ENCODE measurements around the gene SDC4.

Gene SDC4

GRCh38 chr20:45293041-45294002, 54.9 kb downstream of the SDC4 start:
- DNase-seq, result peak; percentile 53 to 78 (median 67)

- no peak for DNase-seq
Measured at GRCh38 chr20:45292343-45292742, 55.9 kb downstream of the SDC4 start.

DNA sequence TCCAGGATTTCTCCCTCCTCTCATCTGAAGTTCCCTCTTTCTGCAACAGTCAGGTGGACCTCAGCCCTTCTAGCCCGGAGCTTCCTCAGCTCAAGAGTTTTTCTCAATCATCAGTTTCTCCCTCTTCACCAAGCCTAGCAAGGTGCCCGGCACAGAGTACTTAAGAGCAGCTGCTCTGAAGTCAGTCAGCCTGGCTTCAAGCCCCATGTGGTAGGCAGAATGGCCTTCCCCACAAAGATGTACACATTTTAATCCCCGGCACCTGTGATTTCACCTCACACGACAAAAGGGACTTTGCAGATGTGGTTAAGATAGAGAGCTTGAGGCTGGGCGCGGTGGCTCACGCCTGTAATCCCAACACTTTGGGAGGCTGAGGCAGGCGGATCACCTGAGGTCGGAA, 56.7 kb downstream of the SDC4 start:
- DNase-seq, result no peak

DNA sequence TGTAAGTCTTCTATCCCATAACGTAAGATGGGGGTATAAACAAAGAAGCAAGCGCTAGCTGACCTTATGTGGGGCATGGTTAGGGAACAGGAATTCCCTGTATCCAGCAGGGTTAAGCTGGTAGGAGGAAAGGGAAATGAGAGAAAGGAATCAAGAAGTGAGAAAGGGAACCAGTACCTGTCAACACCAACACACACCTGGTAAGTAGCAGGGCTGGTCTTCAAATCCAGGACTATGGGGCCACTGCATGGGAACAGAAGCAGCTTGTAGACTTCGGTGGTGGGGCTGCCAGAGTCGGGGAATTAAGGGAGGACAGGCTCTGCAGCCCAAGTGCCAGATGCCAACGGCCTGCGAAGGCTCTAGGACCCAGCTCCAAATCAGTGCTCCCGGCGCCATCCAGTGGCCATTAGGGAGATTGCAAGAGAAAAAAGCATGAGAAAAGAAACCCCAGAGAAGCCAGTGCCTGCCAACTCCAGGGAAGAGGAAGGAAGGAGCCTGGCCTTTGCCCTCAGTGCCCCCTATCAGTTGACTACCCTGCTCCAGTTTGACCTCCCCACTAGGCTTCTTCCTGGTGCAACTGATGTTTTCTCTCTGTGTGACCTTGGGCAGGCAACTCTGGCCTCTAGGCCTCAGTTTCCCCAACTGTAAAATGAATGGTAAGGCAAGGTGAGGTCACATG, 57.4 kb downstream of the SDC4 start:
- peak; percentile 14 to 34 (median 22) for DNase-seq

GRCh38 chr20:45289942-45290676, 58.1 kb downstream of the SDC4 start:
- no peak for DNase-seq

GRCh38 chr20:45288860-45289259, 59.4 kb downstream of the SDC4 start:
- no peak for DNase-seq

DNA sequence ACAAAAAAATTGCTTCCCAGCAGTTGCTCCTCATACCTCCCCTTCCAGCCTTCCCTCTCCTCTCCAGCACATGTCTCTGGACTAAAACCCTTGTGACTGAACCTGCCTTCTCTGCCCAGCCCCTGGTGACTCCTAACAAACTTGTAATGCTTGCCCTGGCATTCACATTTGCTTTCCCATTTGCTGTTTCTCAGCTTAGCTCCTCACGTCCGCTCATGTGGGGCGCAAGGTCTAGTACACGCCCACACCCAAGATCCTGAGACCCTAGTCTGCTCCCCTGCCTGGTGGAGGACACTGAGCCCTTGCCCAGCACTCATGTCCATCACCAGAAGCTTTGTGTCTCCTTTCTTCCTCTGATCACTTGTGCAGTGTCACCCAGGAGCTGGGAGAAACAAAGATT, 59.8 kb downstream of the SDC4 start:
- no peak for DNase-seq

- DNase-seq, result no peak
Measured at GRCh38 chr20:45283551-45284057, 64.6 kb downstream of the SDC4 start.

- no peak for DNase-seq
Measured at GRCh38 chr20:45282700-45283550, 65.3 kb downstream of the SDC4 start.

DNA sequence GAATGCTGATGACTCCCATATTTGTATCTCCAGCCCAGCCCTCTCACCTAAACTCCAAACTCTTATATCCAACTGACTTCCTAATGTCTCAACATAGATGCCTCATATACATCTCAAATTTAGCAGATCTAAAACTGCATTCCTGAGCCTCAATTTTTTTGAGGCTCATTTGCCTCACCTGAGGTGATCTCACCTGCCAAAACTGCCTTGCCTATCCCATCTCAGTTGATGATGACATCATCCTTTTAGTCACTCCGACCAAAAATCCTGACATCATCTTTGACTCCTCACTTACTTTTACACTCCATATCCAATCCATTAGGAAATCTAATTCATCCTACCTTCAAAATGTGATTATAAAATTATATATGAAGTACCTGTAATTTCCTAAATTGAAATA, 68.2 kb downstream of the SDC4 start:
- DNase-seq, result no peak

- no peak for DNase-seq
Measured at GRCh38 chr20:45275338-45275737, 72.9 kb downstream of the SDC4 start.

All from activated CD4-positive, CD25-positive, alpha-beta regulatory T cell (primary cell).